Endothelial cell of umbilical vein (primary cell): ENCODE results near the gene INS. TPM values are rescaled to one million over a fixed set of nuclear protein-coding genes. Genes with fewer than 3 reads are reported as not detected.

ENCODE experiments used
- BruUV-seq: library from RNA; stranded (reverse); fragments of 400-500 nt; replicated peaks from 2 replicates; lab custom pipeline; 2021; lab: Mats Ljungman, UMichigan
- CTCF ChIA-PET: fragments of 300-600, 350-600 bp; sonication (Branson Sonifier 250); formaldehyde crosslinking; loops from one replicate; lab custom pipeline; 2021; ENCODE audit warnings: antibody characterized with exemption, inconsistent platforms; lab: Charles Lee
- POLR2A ChIA-PET: fragments of 300-600, 350-600 bp; sonication (Branson Sonifier 250); formaldehyde crosslinking; loops from one replicate; lab custom pipeline; 2021; ENCODE audit warnings: antibody characterized with exemption, inconsistent platforms; lab: Charles Lee
- DNase-seq: peaks from one replicate; pipeline ENCODE4 v3.0.0-alpha.2; 2011; ENCODE audit warnings: low read depth, low spot score
- FAIRE-seq: peaks from 2 replicates; lab custom pipeline; 2011; peaks lifted over from hg19 to GRCh38; lab: Jason Lieb, UNC
- H2AFZ ChIP-seq: 2 replicates; pipeline ENCODE4 v1.6.0; 2012; ENCODE audit warnings: low read depth, low read length, control low read depth, inconsistent platforms
- H3K27ac ChIP-seq: 2 replicates; pipeline ENCODE4 v1.5.1; 2011; ENCODE audit warnings: low read depth, mild to moderate bottlenecking, control low read depth, low read length, moderate library complexity; ENCODE audit not compliant: insufficient read depth
- H3K27me3 ChIP-seq, 2 experiments: 2 replicates each; pipeline versions ENCODE4 v1.6.0 to v1.6.1; 2011; ENCODE audit warnings: low read length in 2 of 2, mixed read lengths in 1 of 2; ENCODE audit not compliant: control insufficient read depth in 2 of 2, insufficient read depth in 2 of 2
- H3K36me3 ChIP-seq, 2 experiments: 2 replicates in 1 of 2; 3 replicates in 1 of 2; pipeline ENCODE4 v1.5.1; 2011; ENCODE audit warnings: low read length in 2 of 2, mild to moderate bottlenecking in 1 of 2, moderate library complexity in 1 of 2; ENCODE audit not compliant: control insufficient read depth in 2 of 2, insufficient read depth in 2 of 2; ENCODE audit errors: extremely low read depth in 1 of 2
- H3K4me1 ChIP-seq: 3 replicates; pipeline ENCODE4 v1.5.1; 2011; ENCODE audit warnings: mild to moderate bottlenecking, low read length; ENCODE audit not compliant: control insufficient read depth, insufficient read depth; ENCODE audit errors: extremely low read depth
- H3K4me2 ChIP-seq: 2 replicates; pipeline ENCODE4 v1.6.1; 2011; ENCODE audit warnings: low read length, control low read depth, mixed read lengths; ENCODE audit not compliant: insufficient read depth
- H3K4me3 ChIP-seq, 3 experiments: fragments of 200-600 bp in 1 of 3; sonication (generic), shearing (Covaris generic) in 1 of 3; replicated peaks in 1 of 3; 2 replicates each; pipeline ENCODE4 v1.5.1; 2011 to 2016; ENCODE audit warnings: control low read depth in 3 of 3, low read length in 3 of 3, mild to moderate bottlenecking in 2 of 3, inconsistent platforms in 1 of 3, low read depth in 1 of 3, moderate library complexity in 1 of 3; ENCODE audit not compliant: insufficient read depth in 1 of 3
- H3K79me2 ChIP-seq: 2 replicates; pipeline ENCODE4 v1.6.0; 2012; ENCODE audit warnings: low read length, inconsistent platforms; ENCODE audit not compliant: control insufficient read depth, insufficient read depth
- H3K9ac ChIP-seq: replicated peaks from 2 replicates; pipeline ENCODE3; 2011; ENCODE audit warnings: low read length, control low read depth; ENCODE audit not compliant: insufficient read depth; ENCODE audit errors: extremely low read depth
- H3K9me1 ChIP-seq: replicated peaks from 3 replicates; pipeline ENCODE4 v1.6.0; 2011; ENCODE audit warnings: mild to moderate bottlenecking, low read length; ENCODE audit not compliant: control insufficient read depth, insufficient read depth; ENCODE audit errors: extremely low read depth
- H3K9me3 ChIP-seq: replicated peaks from 2 replicates; pipeline ENCODE4 v1.5.1; 2012; ENCODE audit warnings: low read length, inconsistent platforms; ENCODE audit not compliant: control insufficient read depth, insufficient read depth
- H4K20me1 ChIP-seq: replicated peaks from 2 replicates; pipeline ENCODE3; 2011; ENCODE audit warnings: mild to moderate bottlenecking, low read length; ENCODE audit not compliant: control insufficient read depth, insufficient read depth; ENCODE audit errors: extremely low read depth
- EZH2 ChIP-seq: IDR thresholded peaks from 2 replicates; pipeline ENCODE4 v1.6.1; 2012; ENCODE audit warnings: borderline replicate concordance, low read depth, mild to moderate bottlenecking, moderate library complexity, low read length, inconsistent platforms; ENCODE audit not compliant: severe bottlenecking
- FOS ChIP-seq: IDR thresholded peaks from 2 replicates; pipeline ENCODE4 v1.6.1; 2011; ENCODE audit warnings: mild to moderate bottlenecking, low read length, moderate library complexity, borderline replicate concordance; ENCODE audit not compliant: insufficient read depth
- GATA2 ChIP-seq: IDR thresholded peaks from 2 replicates; pipeline ENCODE4 v1.7.0; 2011; ENCODE audit warnings: low read depth, mild to moderate bottlenecking, moderate library complexity, mixed read lengths, low read length; ENCODE audit not compliant: insufficient read length, insufficient read depth
- JUN ChIP-seq: IDR thresholded peaks from 2 replicates; pipeline ENCODE4 v1.6.1; 2011; ENCODE audit warnings: borderline replicate concordance, low read depth; ENCODE audit not compliant: insufficient read length, insufficient read depth
- MYC ChIP-seq: IDR thresholded peaks from one replicate; pipeline ENCODE4 v1.6.1; 2011; ENCODE audit warnings: mild to moderate bottlenecking, low read depth, low read length
- POLR2A ChIP-seq: IDR thresholded peaks from 2 replicates; pipeline ENCODE4 v1.6.1; 2012; ENCODE audit warnings: low read depth, mild to moderate bottlenecking, control low read depth, low read length
- POLR2AphosphoS5 ChIP-seq: IDR thresholded peaks from 2 replicates; pipeline ENCODE4 v1.6.1; 2012; ENCODE audit warnings: low read depth, mild to moderate bottlenecking, control low read depth, low read length, moderate library complexity; ENCODE audit not compliant: insufficient read depth
- dilution Hi-C: fragments of 300-500 bp; cut with MboI; formaldehyde crosslinking; loops from one replicate; pipeline ENCODE4 v1.15.0; 2019; ENCODE audit warnings: low sequenced_read_pairs; ENCODE audit not compliant: extremely low pct_ligation_motif_present
- intact Hi-C: fragments of 100-400 bp; cut with micrococcal nuclease; formaldehyde crosslinking; loops from one replicate; pipeline ENCODE4 v1.10.0; 2022
- polyA plus RNA-seq, 4 experiments: library from polyadenylated mRNA; depleted of rRNA in 3 of 4; stranded (reverse) in 3 of 4; unstranded in 1 of 4; fragments of >200 nt; gene quantifications; 2 replicates each; pipeline versions ENCODE4 v1.2.1 to v1.2.3, GENCODE V29; 2011 to 2012; ENCODE audit warnings: missing spikeins in 1 of 4
- total RNA-seq: library from RNA; stranded (reverse); gene quantifications from 2 replicates; pipeline ENCODE4 v1.2.3, GENCODE V29; 2021
- TF ChIP-seq, protein P1 (sequence below), 2 donors: IDR thresholded peaks; 1 replicate in 1 of 2; 2 replicates in 1 of 2; pipeline ENCODE4 v1.5.1; 2011; ENCODE audit warnings: low read length in 2 of 2, mild to moderate bottlenecking in 2 of 2, moderate library complexity in 2 of 2, control low read depth in 1 of 2, inconsistent platforms in 1 of 2, low read depth in 1 of 2; ENCODE audit not compliant: insufficient read depth in 1 of 2; ENCODE audit errors: extremely low read depth in 1 of 2
- TF ChIP-seq, protein P2 (sequence below): IDR thresholded peaks from 2 replicates; pipeline ENCODE4 v1.6.1; 2011; ENCODE audit not compliant: insufficient read depth, insufficient read length

Gene INS
- total and polyA plus RNA-seq, 2 donors (not counting 3 experiments of a cell fraction or from before 2014, with no cell fraction given) = not detected

DNA sequence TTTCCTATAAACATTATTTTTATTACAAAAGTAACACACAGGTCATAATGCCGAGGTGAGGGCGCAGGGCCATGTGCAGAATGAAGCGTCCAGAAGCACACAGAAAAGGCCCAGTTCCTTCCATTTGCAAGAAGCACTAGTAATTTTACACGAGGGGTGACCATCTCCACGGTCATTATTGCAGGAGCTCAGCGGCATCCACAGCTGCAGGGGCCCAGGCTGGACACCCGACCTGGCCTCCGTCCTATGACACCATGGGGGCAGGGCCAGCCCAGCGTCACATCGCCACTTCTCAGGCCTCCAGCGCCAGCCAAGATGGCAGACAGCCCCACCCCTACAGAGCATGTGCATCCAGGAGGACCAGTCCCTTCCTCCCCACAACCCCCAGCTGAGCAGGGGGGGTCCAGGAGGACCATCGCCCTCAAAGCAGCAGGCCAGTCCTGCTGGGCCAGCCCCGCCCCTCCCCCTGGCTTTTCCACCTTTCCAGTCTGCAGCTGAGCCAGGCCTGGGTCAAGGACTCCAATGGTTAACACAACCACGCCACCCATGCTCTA is 25.3 kb downstream of the INS start:
- H2AFZ ChIP-seq = no peak overlapping the region
- H4K20me1 ChIP-seq = no peaks in the 10 kb centered on the region
- no peak for FAIRE-seq
- H3K9ac ChIP-seq = no peak overlapping the region
- no peak overlapping the region for H3K4me3 ChIP-seq
- peaks cover 3% of the 10 kb centered on the region for H3K4me1 ChIP-seq
- no peaks in the 10 kb centered on the region for H3K36me3 ChIP-seq
- intact Hi-C loops = no loop called here
- H3K27ac ChIP-seq = no peak overlapping the region
- POLR2A ChIA-PET = no interaction called here
- CTCF ChIA-PET = interaction anchor here (1.6 to 2.2 kb wide), 4 partner anchors 16 to 99 kb away, joined by 3 to 13 read pairs (median 4); no protein-coding TSS in a partner anchor
- no peak for TF ChIP-seq GATA2
- no peak for TF ChIP-seq EZH2
- TF ChIP-seq MYC = no peak
- TF ChIP-seq POLR2A = no peak
- TF ChIP-seq, protein P1, sequence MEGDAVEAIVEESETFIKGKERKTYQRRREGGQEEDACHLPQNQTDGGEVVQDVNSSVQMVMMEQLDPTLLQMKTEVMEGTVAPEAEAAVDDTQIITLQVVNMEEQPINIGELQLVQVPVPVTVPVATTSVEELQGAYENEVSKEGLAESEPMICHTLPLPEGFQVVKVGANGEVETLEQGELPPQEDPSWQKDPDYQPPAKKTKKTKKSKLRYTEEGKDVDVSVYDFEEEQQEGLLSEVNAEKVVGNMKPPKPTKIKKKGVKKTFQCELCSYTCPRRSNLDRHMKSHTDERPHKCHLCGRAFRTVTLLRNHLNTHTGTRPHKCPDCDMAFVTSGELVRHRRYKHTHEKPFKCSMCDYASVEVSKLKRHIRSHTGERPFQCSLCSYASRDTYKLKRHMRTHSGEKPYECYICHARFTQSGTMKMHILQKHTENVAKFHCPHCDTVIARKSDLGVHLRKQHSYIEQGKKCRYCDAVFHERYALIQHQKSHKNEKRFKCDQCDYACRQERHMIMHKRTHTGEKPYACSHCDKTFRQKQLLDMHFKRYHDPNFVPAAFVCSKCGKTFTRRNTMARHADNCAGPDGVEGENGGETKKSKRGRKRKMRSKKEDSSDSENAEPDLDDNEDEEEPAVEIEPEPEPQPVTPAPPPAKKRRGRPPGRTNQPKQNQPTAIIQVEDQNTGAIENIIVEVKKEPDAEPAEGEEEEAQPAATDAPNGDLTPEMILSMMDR (IDR thresholded peaks at IDR 0.05; ENCODE audit: extremely low read depth in 1 of 2, insufficient read depth in 1 of 2, low read depth in 1 of 2, low read length in 2 of 2) = no peak
- no peak for TF ChIP-seq JUN
- TF ChIP-seq POLR2AphosphoS5 = no peak
- TF ChIP-seq, protein P2, sequence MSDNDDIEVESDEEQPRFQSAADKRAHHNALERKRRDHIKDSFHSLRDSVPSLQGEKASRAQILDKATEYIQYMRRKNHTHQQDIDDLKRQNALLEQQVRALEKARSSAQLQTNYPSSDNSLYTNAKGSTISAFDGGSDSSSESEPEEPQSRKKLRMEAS = no peak
- no peak for TF ChIP-seq FOS
- H3K9me1 ChIP-seq = no peaks in the 10 kb centered on the region
- H3K4me2 ChIP-seq = no peak overlapping the region
- no peaks in the 10 kb centered on the region for H3K9me3 ChIP-seq
- no TSS peak for BruUV-seq
- dilution Hi-C loops = no loop called here
- DNase-seq = no peak
- peaks cover 5 to 22% of the 10 kb centered on the region in 2 experiments for H3K27me3 ChIP-seq
- H3K79me2 ChIP-seq = no peaks in the 10 kb centered on the region
